ENCODE measurements around the gene NPAS2.

NPAS2 gene

DNA sequence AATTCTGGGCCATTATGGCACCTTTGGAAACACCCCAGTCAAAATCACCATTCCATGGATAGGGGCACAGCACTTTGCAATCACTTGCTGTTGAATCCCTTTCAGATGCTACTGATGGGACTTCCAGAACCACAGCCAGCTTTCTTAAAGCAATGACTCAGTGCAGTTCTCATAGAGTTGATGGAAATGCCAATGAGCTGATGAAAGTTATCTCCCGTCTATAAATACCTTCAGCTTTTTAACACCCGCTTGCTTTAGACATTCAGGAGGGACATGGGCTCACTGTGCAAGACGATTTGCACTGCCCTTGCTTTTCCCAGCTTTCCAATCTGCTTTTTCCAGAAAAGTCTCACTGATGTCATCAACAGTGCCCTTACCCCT, 115.4 kb downstream of the NPAS2 start:
- in situ Hi-C loops (cut with MboI; ENCODE audit: low pct_unique_long_range_greater_than_20kb, low sequenced_read_pairs, unreplicated experiment) = no loop called here
- TF ChIP-seq, protein P1, sequence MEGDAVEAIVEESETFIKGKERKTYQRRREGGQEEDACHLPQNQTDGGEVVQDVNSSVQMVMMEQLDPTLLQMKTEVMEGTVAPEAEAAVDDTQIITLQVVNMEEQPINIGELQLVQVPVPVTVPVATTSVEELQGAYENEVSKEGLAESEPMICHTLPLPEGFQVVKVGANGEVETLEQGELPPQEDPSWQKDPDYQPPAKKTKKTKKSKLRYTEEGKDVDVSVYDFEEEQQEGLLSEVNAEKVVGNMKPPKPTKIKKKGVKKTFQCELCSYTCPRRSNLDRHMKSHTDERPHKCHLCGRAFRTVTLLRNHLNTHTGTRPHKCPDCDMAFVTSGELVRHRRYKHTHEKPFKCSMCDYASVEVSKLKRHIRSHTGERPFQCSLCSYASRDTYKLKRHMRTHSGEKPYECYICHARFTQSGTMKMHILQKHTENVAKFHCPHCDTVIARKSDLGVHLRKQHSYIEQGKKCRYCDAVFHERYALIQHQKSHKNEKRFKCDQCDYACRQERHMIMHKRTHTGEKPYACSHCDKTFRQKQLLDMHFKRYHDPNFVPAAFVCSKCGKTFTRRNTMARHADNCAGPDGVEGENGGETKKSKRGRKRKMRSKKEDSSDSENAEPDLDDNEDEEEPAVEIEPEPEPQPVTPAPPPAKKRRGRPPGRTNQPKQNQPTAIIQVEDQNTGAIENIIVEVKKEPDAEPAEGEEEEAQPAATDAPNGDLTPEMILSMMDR (IDR thresholded peaks at IDR 0.05; ENCODE audit: extremely low read depth, insufficient read depth, missing control alignments) = no peak
- no peak for DNase-seq (ENCODE audit: low spot score)

DNA sequence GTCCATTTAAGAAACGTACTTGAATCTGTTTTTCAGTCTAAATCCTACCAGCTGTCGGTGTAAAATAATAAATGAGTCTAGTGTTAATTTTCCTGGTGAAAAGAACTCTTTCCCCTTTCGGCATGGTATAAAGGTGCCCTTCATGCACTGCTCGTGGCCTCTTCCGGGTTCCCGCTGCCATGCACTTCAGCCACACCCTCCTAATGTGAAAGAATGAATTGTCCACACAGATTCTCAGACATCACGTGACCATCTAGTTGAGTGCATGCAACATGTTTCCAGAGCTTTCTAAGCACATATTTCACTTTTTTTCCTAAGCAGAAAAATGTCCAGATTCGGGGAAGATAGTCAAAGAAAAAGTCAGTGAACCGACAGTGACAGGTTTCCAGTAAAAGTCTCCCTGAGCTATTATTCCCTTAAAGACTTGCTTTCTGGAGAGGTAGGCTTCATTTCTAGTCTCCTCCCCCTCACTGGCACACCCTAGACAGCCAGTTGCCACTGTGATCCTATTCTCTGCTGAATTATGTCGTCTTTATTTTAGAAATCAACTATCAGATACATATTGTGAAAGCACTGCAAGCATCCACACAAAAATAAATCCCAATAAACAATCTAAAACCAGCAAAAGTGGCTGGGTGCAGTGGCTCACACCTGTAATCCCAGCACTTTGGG, 116.3 kb downstream of the NPAS2 start:
- no peak for DNase-seq (ENCODE audit: low spot score)
- in situ Hi-C loops (cut with MboI; ENCODE audit: low pct_unique_long_range_greater_than_20kb, low sequenced_read_pairs, unreplicated experiment) = no loop called here
- TF ChIP-seq, protein P1 (IDR thresholded peaks at IDR 0.05; ENCODE audit: extremely low read depth, insufficient read depth, missing control alignments) = no peak

DNA sequence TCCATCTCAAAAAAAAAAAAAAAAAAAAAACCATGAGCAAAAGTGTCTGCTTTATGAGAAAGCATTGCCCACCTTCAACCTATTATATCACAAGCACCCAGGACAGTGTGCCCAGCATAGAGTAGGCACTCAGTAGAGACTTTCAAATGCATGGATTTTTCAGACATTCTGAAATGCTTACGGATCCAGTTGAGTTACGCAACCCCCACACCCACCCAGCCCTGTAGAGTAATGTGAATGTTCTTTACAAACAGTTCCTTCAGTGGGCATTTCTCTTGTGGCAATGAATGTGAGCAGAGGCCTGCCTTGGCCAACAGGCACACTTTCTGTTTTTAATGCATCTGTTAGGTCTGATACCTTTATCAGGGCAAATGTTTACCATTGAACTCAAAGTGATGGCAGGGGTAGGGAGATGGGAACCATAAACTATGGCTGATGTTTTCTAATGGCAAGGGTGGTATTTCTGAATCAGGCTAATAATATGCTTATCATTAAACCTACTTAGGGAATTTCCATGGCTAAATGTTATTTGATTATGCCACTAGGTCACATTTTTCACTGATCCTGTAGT, 117.1 kb downstream of the NPAS2 start:
- no peak for DNase-seq (ENCODE audit: low spot score)
- in situ Hi-C loops (cut with MboI; ENCODE audit: low pct_unique_long_range_greater_than_20kb, low sequenced_read_pairs, unreplicated experiment) = no loop called here
- TF ChIP-seq, protein P1 (IDR thresholded peaks at IDR 0.05; ENCODE audit: extremely low read depth, insufficient read depth, missing control alignments) = no peak

DNA sequence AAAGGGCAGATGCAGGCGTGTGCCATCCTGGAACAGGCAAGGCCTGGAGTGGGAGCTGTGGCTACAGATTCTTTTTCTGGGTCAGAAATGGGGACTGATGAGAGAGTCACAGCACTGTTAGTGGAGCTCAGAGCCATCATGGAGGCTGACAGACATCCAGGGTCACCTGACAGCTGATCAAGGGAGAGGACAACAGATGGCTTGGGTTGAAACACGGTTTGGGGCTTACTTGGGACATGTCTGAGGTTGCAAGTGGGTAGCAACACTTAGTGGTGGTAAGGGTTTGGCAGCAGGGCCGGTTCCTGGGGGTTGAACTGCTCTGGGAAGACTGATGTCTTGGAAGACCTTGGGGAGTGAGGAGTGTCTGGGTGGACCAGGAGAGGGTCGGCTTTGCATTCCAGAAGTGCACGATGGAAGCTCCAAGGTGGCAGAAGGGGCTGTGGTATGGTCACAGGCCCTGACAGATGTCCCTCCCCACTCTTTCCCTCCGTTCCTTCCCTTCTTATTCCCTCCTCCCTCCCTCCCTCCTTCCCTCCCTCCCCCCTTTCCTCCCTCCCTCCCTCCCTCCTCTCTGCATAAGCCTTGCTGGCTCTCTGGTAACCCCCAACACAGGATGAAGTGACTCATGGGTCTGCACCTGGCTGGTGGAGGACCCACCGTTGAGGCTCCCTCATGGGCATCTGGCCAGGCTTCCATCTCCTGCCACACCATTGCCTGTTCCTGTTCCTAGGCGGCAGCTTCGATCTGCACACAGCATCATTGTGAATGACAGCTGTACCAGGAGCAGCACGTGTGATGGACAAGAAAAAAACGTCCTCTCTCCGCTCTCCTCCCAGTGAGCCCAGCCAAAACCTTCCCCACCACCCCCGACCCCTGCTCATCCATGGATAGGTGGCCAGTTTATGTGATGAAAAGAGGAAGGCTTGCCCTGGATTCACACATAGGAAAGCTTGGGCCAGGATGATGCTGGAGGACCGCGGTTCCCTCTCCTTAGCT, 118.4 kb downstream of the NPAS2 start:
- in situ Hi-C loops (cut with MboI; ENCODE audit: low pct_unique_long_range_greater_than_20kb, low sequenced_read_pairs, unreplicated experiment) = no loop called here
- no peak for DNase-seq (ENCODE audit: low spot score)
- TF ChIP-seq, protein P1 (IDR thresholded peaks at IDR 0.05; ENCODE audit: extremely low read depth, insufficient read depth, missing control alignments) = no peak

DNA sequence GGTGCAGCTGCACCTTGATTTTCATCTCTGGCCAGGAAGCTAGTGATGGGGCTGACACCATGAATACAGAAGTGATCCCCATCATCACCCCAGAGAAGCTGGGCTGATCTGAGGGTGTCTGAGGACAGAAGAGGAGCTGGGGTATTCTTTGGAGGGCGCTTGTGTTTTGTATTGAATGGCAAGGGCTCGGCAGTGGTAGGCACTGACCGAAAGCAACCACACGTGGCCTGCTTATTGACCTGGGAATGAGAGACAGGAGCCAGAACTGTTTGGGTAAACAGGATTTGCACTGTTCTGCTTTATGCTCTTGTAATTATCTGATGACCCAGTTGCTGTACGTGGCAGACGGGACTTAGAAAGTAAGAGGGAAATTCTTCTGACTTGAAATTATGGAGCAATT, 119.5 kb downstream of the NPAS2 start:
- DNase-seq (ENCODE audit: low spot score) = no peak
- TF ChIP-seq, protein P1 (IDR thresholded peaks at IDR 0.05; ENCODE audit: extremely low read depth, insufficient read depth, missing control alignments) = no peak
- in situ Hi-C loops (cut with MboI; ENCODE audit: low pct_unique_long_range_greater_than_20kb, low sequenced_read_pairs, unreplicated experiment) = no loop called here

DNA sequence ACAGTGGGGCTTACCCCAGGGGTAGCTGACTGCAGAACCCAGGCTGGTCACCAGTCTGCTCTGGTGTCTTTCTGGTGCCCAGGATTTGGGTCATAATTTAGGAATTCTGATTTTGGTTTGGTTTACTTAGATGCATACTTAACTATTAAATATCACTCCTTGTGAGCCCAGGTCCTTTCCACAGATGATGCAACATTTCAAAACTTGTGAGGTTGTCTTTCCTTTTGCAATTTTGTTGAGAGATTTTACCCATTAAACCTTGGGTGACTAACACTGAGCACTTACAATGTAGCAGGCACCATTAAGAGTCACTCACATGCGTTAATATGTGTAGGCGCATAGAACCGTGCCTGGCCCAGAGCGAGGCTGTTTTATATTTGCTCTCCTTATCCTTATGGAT, 120.3 kb downstream of the NPAS2 start:
- TF ChIP-seq, protein P1 (IDR thresholded peaks at IDR 0.05; ENCODE audit: extremely low read depth, insufficient read depth, missing control alignments) = no peak
- in situ Hi-C loops (cut with MboI; ENCODE audit: low pct_unique_long_range_greater_than_20kb, low sequenced_read_pairs, unreplicated experiment) = no loop called here
- DNase-seq (ENCODE audit: low spot score) = no peak

All from GM13977 (cell line).